Hematopoietic multipotent progenitor cell treated with erythropoietin and hydrocortisone succinate and interleukin-3 and kit ligand, for 6 days (in vitro differentiated cells): Measurements from ENCODE around the gene RAB25.
A peak's percentile ranks its signal among the peaks of the same experiment; 100 is the strongest.
"Not testable (repeated sequence)": the region's sequence is repeated elsewhere in the genome, so short reads cannot be mapped to it uniquely, and the experiment has no call there.

ENCODE experiments used
- DNase-seq: peaks from one replicate; pipeline ENCODE4 v3.0.0-alpha.2; 2015

Gene RAB25

GRCh38 chr1:156104065-156104810 is 43.3 kb downstream of the RAB25 start:
- peak; percentile 89 for DNase-seq

DNA sequence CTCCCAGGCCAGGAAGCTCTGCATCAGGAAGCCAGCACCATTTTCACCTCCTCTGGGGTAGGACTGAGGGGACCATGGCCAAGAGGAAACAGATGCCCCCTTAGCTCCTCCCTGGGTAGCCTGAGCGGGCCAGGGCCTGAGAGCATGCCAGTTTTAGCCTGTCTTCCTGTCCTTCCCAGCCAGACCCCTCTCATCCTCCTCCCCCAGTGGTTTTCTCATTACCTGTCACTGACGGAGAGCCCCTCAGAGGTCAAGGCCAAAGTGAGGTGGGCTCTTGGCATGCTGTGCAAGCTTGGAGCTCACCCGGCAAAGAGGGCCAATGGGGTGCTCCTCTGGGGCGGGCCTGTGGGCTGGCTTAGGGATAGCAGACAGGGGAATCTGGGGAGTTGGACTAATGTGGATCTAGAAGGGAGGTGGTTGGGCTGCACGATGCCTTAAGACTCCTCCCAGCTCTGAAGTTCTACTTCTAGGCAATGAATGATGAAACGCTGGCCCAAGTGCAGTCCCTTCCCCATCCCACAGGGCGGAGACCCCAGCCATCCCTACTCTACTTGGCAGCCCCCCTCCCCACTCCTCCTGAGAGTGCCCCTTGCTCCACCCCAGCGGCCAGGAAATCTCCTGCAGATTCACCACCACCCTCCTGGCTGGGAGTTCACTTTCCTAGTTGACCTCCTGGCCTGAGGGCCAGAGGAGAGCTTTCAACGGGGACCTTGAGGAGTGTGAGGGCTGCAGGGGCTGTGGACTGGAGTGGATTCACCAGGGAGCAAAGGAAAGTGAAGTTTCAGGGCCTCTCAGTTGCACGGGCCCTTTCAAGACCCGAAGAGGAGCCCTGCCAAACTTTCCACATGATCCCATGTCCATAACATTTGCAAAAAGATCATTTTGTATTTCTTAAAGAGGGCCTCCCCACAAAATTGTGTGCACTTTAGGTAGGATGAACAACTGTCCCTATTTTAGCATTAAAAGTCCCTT is 44.2 kb downstream of the RAB25 start:
- peak; percentile 63 for DNase-seq

DNA sequence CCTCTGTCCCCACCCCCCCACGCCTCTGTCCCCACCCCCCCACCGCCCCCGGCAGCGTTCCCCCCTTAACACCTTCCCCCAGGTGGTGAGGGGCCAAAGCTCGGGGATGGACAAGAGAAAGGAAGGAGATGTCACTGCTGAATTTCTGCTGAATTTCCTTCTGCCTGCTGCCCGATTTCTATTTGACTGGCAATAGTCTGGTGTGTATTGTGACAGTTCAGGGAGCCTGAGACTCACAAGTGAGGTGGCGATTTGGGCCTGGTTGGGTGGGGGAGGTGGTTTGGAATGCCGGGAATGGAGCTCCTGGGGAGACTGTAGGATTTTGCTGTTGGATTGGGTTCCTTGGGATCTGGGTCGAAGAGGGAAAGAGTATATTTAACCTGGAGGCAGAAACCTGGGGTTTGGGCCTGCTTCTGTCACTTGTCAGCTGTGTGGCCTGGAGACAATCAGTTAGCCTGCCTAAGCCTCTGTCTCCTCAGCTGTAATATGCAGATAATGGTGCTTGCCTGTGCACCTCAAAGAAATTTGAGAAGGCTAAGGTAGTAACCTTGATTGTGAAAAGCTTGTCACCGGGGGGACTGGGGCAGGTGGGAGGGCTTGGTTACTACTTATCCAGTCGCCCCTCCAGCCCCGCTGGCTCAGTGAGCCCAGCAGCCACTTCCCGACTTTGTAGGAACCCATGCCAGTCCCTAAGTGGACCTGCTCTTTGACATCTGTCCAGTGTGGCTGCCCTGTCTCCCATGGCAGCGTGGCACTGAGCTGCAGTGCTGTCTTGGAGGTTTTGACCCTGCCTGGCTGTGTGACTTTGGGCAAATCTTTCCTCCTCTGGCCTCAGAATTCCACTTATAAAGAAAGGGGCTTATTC is 45.9 kb downstream of the RAB25 start:
- peak; percentile 76 for DNase-seq

DNA sequence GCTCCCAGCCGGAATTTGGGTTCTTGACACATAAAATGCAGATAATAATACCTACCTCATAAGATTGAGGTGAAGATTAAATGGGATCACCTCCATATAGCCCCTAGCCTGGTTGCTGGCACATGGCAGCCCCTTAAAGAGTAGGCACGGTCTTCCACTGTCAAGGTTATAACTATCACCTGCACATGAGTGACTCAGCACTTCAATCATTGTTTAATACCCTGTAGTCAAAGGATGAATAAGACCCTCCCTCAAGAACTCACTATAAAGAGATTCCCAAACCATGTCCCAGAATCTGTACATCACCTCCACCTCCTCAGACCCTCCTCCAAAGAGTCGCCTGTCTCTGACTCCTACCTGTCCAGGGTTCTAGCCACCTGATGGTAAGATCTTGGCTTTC is 47.1 kb downstream of the RAB25 start:
- no peak for DNase-seq

DNA sequence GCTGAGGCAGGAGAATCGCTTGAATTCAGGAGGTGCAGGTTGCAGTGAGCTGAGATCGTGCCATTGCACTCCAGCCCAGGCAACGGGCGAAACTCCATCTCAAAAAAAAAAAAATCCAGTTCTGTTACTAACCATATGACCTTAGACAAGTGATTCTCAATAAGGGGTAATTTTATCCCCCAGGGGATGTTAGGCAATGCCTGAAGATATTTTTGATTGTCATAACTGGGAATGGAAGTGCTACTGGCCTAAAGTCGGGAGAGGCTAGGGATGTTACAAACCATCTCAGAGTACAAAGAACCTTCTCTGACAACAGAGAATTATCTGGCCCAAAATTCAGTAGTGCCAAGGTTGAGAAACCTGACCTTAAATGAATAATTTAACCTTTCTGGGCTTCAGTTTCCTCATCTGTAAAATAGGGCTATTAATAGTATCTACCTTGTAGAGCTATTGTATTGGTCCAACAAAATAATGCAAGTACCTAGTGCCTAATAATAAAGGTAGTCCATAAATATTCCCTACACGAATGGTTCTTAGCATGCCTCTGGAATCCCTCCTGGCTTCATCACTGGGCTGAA is 47.8 kb downstream of the RAB25 start:
- no peak for DNase-seq

GRCh38 chr1:156110252-156110651 is 49.3 kb downstream of the RAB25 start:
- no peak for DNase-seq

DNA sequence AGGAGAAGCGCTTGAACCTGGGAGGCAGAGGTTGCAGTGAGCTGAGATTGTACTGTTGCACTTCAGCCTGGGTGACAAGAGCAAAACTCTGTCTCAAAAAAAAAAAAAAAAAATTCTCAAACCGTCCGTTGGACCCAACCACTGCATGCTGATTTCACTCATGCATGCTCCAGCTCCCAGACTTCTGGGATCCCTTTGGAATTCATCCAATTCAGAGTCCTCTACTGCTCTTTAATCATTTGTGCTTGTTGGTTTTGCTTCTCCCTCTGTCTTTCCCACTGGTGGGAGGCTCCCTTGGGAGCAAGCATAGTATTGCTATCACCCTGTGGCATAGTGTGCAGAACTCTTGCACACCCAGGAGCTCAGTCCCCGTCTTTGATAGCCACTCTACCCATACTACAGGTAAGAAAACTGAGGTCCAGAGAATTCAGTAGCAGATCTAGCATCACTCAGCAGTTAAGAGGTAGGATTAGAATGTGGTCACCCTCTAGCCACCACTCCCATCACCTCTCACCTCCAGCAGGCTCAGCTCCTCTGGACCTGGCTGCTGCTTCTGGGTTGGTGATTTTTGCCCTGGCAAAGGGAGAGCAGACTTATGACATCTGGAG is 50.5 kb downstream of the RAB25 start:
- DNase-seq = no peak

DNA sequence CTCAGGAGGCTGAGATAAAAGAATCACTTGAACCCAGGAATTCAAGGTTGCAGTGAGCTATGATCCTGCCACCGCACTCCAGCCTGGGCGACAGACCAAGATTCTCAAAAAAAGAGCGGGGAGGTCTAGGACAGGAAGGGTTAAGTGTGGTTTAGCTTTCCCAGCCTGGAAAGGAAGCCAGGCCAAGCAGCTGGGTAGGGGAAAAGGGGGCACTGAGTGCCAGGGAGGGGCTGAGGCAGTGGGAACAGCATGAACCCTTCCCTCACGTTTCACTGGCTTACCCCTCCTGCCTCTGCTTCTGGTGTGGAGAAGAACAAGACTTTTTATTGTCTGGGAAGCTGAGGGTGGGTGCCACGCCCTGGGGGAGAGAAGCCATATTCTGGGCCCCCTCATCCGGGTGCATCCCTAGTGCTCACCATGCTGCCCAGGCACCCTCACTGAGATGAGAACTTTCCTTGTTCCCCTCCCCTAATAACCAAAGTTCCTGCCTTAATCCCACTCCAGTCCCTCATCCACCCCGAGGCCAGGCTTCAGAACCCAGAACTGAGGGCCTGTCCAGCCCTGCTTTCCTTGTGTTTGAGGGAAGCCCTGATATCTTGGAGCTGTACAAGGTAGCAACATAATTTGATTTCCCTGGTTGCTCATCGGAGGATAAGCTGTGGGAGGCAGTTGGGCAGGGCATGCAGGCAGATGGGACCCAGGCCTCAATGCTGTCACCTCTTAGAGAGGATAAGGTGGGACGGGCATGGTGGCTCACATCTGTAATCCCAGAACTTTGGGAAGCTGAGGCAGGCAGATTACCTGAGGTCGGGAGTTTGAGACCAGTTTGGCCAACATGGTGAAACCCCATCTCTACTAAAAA is 51.5 kb downstream of the RAB25 start:
- no peak for DNase-seq

DNA sequence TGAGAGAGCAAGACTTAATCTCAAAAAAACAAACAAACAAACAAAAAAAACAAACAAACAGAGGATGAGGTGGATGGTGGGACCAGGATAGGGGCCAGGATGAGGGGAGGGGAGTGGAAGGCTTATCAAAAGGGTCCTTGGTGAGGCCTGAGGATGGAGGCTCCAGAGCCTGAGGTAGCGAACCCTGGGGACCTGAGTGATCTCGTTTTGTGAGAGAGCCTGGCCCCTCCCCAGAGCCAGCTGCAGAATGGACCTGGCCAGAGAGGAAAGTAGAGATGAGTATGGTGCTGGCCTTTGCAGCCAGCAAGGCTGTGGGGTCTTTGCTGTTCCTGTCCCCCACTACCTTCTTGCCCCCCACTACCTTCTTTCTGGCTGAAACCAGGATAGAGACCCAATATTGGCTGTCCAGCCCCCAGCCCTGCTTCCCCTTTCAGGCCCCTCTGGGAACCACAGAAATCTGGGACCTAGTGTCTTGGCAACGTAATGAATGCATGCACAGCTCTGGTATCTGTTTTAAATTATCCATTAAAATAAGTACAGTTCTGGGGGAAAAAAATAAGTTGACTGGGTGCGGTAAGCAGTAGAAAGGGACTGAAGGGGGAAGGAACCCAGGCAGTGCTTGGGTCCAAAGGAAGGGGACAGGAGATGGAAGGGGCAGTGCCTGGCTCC is 52.5 kb downstream of the RAB25 start:
- DNase-seq = no peak

- peak; percentile 98 for DNase-seq
Observed at GRCh38 chr1:156114101-156114918, 53.4 kb downstream of the RAB25 start, which contains the start of gene LMNA. LMNA (plus strand) TSS chr1:156114711; CDS start chr1:156114919, 208 bp downstream.

- peak; percentile 63 for DNase-seq
Observed at GRCh38 chr1:156114919-156115513, 54.1 kb downstream of the RAB25 start.

GRCh38 chr1:156115514-156116374 is 54.8 kb downstream of the RAB25 start:
- DNase-seq = peak; percentile 81

- DNase-seq = not testable (repeated sequence)
Observed at GRCh38 chr1:156116731-156117130, 55.8 kb downstream of the RAB25 start.

GRCh38 chr1:156117414-156118176 is 56.6 kb downstream of the RAB25 start:
- no peak for DNase-seq

DNA sequence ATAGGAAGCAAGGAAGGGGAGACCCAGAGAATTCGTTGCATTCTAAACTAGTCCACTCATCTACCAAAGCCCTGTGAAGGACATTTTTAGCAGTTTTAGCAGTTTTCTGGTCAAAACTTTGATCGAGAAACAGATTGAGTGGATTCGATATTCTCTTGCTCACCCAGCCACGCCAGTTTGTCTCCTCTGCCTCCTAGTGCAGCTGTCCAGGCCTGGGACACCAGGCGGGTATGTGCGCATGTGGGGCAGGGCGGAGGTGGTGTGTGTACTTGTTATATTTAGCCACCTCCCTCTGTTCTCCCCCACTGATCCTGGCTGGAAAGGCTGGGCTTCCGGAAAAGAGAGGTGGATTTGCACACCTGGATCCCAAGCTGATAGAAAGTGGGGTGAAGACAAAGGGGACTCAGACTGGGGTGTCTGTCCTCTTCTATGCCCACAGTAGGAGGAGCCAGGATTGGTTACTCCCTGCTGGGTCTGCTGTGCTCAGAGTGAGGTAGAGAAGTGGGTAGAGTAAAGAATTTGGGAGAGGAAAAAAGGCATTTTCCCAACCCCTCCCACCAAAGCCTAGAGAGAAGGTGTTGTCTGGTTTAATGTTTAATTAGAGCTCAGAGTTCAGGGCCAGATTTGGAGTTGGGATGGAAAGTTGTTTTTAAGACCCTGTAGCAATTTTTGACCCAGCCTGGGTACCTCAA is 57.4 kb downstream of the RAB25 start:
- no peak for DNase-seq

DNA sequence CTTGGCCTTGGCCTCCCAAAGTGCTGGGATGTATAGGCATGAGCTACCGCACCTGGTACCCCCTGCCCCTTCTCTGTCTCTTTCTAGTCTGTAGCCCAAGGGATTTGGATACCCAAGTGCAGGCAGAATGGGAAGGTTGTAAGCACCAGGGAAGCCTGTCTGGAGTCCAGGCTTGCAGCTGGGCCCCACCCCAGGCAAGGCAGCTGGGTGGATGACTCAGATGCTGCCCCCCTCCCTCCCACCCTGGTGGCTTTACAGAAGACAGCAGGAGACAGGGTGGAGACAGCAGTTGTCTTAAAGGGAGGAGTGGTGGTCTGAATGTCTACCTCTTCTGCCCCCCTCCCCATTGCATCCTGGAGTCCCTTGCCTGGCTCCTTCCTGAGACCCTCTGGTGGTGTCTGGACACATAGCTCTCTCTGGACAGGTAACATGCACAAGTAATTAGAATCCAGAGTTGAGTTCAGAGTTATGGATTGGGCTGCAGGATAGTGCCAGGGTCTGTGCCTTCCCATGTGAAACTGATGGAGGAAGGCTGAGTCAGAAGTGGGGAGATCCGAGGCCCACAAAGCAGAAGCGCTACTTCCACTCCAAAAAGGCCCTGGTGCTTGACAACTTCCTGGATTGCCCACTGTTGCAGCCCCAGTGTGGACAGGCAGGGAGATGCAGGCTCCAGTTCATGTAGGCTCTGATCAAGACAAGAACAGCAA is 58.7 kb downstream of the RAB25 start:
- DNase-seq = peak; percentile 77
